ENCODE results near the gene ITGA1.

GRCh38 chr5:52910071-52910470 lies 122.4 kb downstream of the ITGA1 start:
- TF ChIP-seq, protein P1, sequence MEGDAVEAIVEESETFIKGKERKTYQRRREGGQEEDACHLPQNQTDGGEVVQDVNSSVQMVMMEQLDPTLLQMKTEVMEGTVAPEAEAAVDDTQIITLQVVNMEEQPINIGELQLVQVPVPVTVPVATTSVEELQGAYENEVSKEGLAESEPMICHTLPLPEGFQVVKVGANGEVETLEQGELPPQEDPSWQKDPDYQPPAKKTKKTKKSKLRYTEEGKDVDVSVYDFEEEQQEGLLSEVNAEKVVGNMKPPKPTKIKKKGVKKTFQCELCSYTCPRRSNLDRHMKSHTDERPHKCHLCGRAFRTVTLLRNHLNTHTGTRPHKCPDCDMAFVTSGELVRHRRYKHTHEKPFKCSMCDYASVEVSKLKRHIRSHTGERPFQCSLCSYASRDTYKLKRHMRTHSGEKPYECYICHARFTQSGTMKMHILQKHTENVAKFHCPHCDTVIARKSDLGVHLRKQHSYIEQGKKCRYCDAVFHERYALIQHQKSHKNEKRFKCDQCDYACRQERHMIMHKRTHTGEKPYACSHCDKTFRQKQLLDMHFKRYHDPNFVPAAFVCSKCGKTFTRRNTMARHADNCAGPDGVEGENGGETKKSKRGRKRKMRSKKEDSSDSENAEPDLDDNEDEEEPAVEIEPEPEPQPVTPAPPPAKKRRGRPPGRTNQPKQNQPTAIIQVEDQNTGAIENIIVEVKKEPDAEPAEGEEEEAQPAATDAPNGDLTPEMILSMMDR (IDR thresholded peaks at IDR 0.05; ENCODE audit: low read length), result no peak
- TF ChIP-seq EZH2 (optimal IDR thresholded peaks at IDR 0.05; ENCODE audit: low read depth, low read length) (no peak), EZH2phosphoT487 (IDR thresholded peaks at IDR 0.05; ENCODE audit: low read length) (no peak)
